CD14-positive monocyte (primary cell): ENCODE results near the gene HOXD12. TPM values are rescaled to one million over a fixed set of nuclear protein-coding genes. Genes with fewer than 3 reads are reported as not detected.
A peak's percentile ranks its signal among the peaks of the same experiment; 100 is the strongest.

Experiments
- DNase-seq, 3 donors: peaks; one replicate each; pipeline ENCODE4 v3.0.0-alpha.2; 2011 to 2022
- H2AFZ ChIP-seq: 2 replicates; pipeline ENCODE4 v1.6.0; 2012; ENCODE audit warnings: mild to moderate bottlenecking, low read depth, low read length, inconsistent platforms; ENCODE audit not compliant: insufficient read depth, poor library complexity, severe bottlenecking
- H3K27ac ChIP-seq, 2 donors: 1 replicate in 1 of 2; 2 replicates in 1 of 2; pipeline ENCODE4 v1.5.1; 2012 to 2013; ENCODE audit warnings: low read length in 2 of 2, control low read depth in 1 of 2, inconsistent platforms in 1 of 2, low read depth in 1 of 2, mild to moderate bottlenecking in 1 of 2
- H3K27me3 ChIP-seq, 2 donors: one replicate each; pipeline versions ENCODE4 v1.6.0 to v1.6.1; 2011 to 2013; ENCODE audit warnings: low read length in 2 of 2; ENCODE audit not compliant: control insufficient read depth in 2 of 2, insufficient read depth in 2 of 2
- H3K36me3 ChIP-seq, 2 donors: replicated peaks in 1 of 2; 1 replicate in 1 of 2; 2 replicates in 1 of 2; pipeline versions ENCODE4 v1.5.1 to v1.6.1; 2012 to 2013; ENCODE audit warnings: low read length in 2 of 2, control low read depth in 1 of 2, inconsistent platforms in 1 of 2, mild to moderate bottlenecking in 1 of 2; ENCODE audit not compliant: insufficient read depth in 2 of 2, control insufficient read depth in 1 of 2
- H3K4me1 ChIP-seq, 2 donors: 1 replicate in 1 of 2; 2 replicates in 1 of 2; pipeline versions ENCODE4 v1.5.1 to v1.6.1; 2012 to 2013; ENCODE audit warnings: low read length in 2 of 2, control low read depth in 1 of 2, inconsistent platforms in 1 of 2, mild to moderate bottlenecking in 1 of 2, moderate library complexity in 1 of 2; ENCODE audit not compliant: insufficient read depth in 2 of 2, control insufficient read depth in 1 of 2
- H3K4me2 ChIP-seq: replicated peaks from 2 replicates; pipeline ENCODE3; 2012; ENCODE audit warnings: low read length, moderate library complexity, mild to moderate bottlenecking; ENCODE audit not compliant: poor library complexity, severe bottlenecking; ENCODE audit errors: extremely low read depth
- H3K4me3 ChIP-seq, 3 experiments: fragments of 200-600 bp in 1 of 3; sonication (generic) in 1 of 3; replicated peaks in 1 of 3; 1 replicate in 2 of 3; 2 replicates in 1 of 3; pipeline ENCODE4 v1.5.1; 2011 to 2013; ENCODE audit warnings: low read length in 3 of 3, mild to moderate bottlenecking in 3 of 3, control low read depth in 2 of 3, low read depth in 2 of 3, inconsistent platforms in 1 of 3, moderate library complexity in 1 of 3
- H3K79me2 ChIP-seq: 2 replicates; pipeline ENCODE4 v1.6.0; 2012; ENCODE audit warnings: mild to moderate bottlenecking, control low read depth, inconsistent platforms, low read length, moderate library complexity; ENCODE audit not compliant: insufficient read depth
- H3K9ac ChIP-seq: 2 replicates; pipeline ENCODE4 v1.6.0; 2017; ENCODE audit warnings: low read length, mild to moderate bottlenecking; ENCODE audit not compliant: insufficient read depth, poor library complexity, severe bottlenecking
- H3K9me3 ChIP-seq, 2 donors: replicated peaks in 1 of 2; 1 replicate in 1 of 2; 2 replicates in 1 of 2; pipeline versions ENCODE4 v1.5.1 to v1.6.1; 2012 to 2013; ENCODE audit warnings: low read length in 2 of 2, control low read depth in 1 of 2; ENCODE audit not compliant: control insufficient read depth in 1 of 2, insufficient read depth in 1 of 2
- H4K20me1 ChIP-seq: 2 replicates; pipeline ENCODE4 v1.6.0; 2012; ENCODE audit warnings: mild to moderate bottlenecking, low read length, control low read depth, moderate library complexity; ENCODE audit not compliant: insufficient read depth
- H3K27ac Mint-ChIP-seq, 7 donors: one replicate each; pipeline ENCODE4 v1.8.0; 2020; ENCODE audit warnings: mild to moderate bottlenecking in 7 of 7, mixed read lengths in 7 of 7, moderate library complexity in 6 of 7, inconsistent platforms in 2 of 7
- H3K27me3 Mint-ChIP-seq, 3 donors: one replicate each; pipeline ENCODE4 v1.8.0; 2021 to 2022; ENCODE audit warnings: low read depth in 3 of 3, mild to moderate bottlenecking in 3 of 3, mixed read lengths in 3 of 3, moderate library complexity in 3 of 3, inconsistent platforms in 1 of 3
- H3K36me3 Mint-ChIP-seq, 2 donors: one replicate each; pipeline ENCODE4 v1.8.0; 2020; ENCODE audit warnings: mixed read lengths in 2 of 2, inconsistent platforms in 1 of 2, mild to moderate bottlenecking in 1 of 2
- H3K4me1 Mint-ChIP-seq: one replicate; pipeline ENCODE4 v1.8.0; 2020; ENCODE audit warnings: mild to moderate bottlenecking, mixed read lengths
- H3K4me3 Mint-ChIP-seq, 2 donors: one replicate each; pipeline ENCODE4 v1.8.0; 2020; ENCODE audit warnings: mild to moderate bottlenecking in 2 of 2, mixed read lengths in 2 of 2, moderate library complexity in 1 of 2
- H3K9me3 Mint-ChIP-seq, 7 donors: one replicate each; pipeline ENCODE4 v1.8.0; 2020 to 2022; ENCODE audit warnings: mixed read lengths in 7 of 7, mild to moderate bottlenecking in 6 of 7, moderate library complexity in 6 of 7, inconsistent platforms in 2 of 7
- WGBS: methylation state at CpG from one replicate; pipeline ENCODE4 v1.1.5; 2013; ENCODE audit warnings: missing lambda C conversion rate; ENCODE audit not compliant: insufficient coverage; 5-methylcytosine and 5-hydroxymethylcytosine counted together
- intact Hi-C, 2 donors: fragments of 100-400 bp; cut with micrococcal nuclease; formaldehyde crosslinking; loops; one replicate each; pipeline versions ENCODE4 v1.15.0 to v1.15.1; 2023
- polyA plus RNA-seq, 3 donors: library from polyadenylated mRNA; depleted of rRNA in 1 of 3; unstranded in 2 of 3; stranded (reverse) in 1 of 3; fragments of 300-500 nt in 2 of 3; fragments of >200 nt in 1 of 3; fragmentation: Illumina TruSeq in 2 of 3; gene quantifications; 1 replicate in 2 of 3; 2 replicates in 1 of 3; pipeline ENCODE4 v1.2.3, GENCODE V29; 2012 to 2021
- TF ChIP-seq, protein P1 (sequence below): fragments of 200-600 bp; IDR thresholded peaks from one replicate; pipeline ENCODE4 v1.8.0; 2022; ENCODE audit warnings: antibody characterized with exemption, mild to moderate bottlenecking

Gene HOXD12
- polyA plus RNA-seq, 3 donors, result not detected

DNA sequence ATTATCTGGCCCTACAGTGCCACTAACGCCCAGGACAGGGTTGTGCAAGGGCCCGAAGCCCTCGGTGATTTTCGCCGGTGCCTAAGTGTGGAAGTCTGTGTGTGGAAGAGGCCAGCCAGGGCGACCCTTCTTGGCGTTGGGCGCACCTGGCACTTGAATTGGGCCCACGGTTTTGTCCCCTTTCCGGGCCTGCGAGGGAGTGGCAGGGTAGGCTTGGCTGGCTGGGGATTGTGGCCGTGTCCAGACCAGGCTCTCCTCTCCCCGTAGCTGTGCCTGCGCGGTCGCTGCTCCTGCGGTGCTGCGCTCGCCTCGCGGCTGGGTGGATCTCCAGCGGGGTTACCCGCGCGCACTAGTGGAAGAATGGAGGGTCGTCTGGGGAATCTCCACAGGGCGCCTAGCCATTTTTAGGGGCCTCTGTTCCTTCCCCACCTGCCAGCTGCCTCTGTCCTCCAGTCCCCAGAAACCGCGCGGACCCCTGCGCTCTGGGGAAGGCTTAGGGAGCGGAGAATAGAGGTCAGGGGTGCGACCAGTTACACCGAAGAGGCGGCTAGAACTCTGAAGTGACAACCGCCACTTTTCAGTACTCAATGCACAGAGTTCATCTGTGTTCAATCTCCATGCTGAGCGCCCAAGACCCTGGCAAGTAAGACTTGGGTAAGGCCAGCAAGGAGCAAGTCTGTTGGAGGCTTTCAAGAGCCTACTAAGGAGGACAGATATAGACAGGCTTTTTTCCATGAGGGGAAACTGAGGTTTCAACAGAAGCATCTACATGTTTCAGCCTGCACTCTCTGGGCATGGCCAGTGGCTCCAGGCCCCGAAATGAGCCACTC, 31.8 kb upstream of the HOXD12 start:
- Mint-ChIP-seq H3K36me3 (peaks cover 2 to 6% of the 10 kb centered on the region in 2 donors), H3K4me3 (peak overlapping the region; percentile 47 to 79), H3K9me3 (peaks cover 0 to 37% (median 19%) of the 10 kb centered on the region in 7 donors), H3K27me3 (peaks cover 88 to 93% (median 92%) of the 10 kb centered on the region in 3 donors), H3K27ac (no peak overlapping the region), H3K4me1 (peaks cover 25% of the 10 kb centered on the region)
- Histone ChIP-seq H3K27me3 (peaks cover 84 to 100% of the 10 kb centered on the region in 2 donors), H3K9me3 (peaks cover 10 to 37% of the 10 kb centered on the region in 2 donors), H3K79me2 (no peaks in the 10 kb centered on the region), H3K9ac (no peak overlapping the region), H4K20me1 (no peaks in the 10 kb centered on the region), H3K36me3 (no peaks in the 10 kb centered on the region), H2AFZ (no peak overlapping the region), H3K4me1 (peaks cover 4 to 10% of the 10 kb centered on the region in 2 donors), H3K4me3 (peak overlapping the region in 1 of 3 experiments; percentile 25), H3K27ac (no peak overlapping the region), H3K4me2 (peak overlapping the region; percentile 30)
- TF ChIP-seq, protein P1, sequence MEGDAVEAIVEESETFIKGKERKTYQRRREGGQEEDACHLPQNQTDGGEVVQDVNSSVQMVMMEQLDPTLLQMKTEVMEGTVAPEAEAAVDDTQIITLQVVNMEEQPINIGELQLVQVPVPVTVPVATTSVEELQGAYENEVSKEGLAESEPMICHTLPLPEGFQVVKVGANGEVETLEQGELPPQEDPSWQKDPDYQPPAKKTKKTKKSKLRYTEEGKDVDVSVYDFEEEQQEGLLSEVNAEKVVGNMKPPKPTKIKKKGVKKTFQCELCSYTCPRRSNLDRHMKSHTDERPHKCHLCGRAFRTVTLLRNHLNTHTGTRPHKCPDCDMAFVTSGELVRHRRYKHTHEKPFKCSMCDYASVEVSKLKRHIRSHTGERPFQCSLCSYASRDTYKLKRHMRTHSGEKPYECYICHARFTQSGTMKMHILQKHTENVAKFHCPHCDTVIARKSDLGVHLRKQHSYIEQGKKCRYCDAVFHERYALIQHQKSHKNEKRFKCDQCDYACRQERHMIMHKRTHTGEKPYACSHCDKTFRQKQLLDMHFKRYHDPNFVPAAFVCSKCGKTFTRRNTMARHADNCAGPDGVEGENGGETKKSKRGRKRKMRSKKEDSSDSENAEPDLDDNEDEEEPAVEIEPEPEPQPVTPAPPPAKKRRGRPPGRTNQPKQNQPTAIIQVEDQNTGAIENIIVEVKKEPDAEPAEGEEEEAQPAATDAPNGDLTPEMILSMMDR, result no peak
- DNase-seq, result no peak
- 10% methylated on average over 23 of the region's 38 CpGs for WGBS
- intact Hi-C loops, result no loop called here

DNA sequence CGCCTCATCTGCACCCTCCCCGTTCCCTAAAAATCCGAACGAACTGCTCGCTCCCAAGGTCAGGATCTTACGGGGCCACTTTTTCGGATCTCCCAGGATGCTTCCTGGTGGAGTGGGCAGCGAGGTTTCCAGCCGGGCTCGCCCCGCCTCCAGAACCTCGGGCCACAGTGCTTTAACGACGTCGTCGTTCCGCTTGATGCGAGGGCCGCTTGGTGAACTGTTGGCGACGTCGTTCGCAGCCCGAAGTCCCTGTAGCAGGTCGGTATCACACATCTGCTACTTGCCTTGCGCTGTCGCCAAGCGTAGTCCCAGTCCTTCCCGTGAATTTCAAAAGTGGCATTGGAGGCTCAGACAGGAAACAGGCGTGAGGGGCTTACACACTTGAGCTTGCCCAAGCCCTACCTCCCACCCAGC, 31.2 kb upstream of the HOXD12 start:
- Histone ChIP-seq H3K4me2 (no peak overlapping the region), H3K4me1 (peaks cover 4 to 10% of the 10 kb centered on the region in 2 donors), H3K27me3 (peaks cover 87 to 100% of the 10 kb centered on the region in 2 donors), H3K9ac (no peak overlapping the region), H3K27ac (no peak overlapping the region), H3K4me3 (no peak overlapping the region), H3K36me3 (no peaks in the 10 kb centered on the region), H2AFZ (no peak overlapping the region), H4K20me1 (no peaks in the 10 kb centered on the region), H3K9me3 (peaks cover 10 to 42% of the 10 kb centered on the region in 2 donors), H3K79me2 (no peaks in the 10 kb centered on the region)
- peaks cover 2 to 6% of the 10 kb centered on the region in 2 donors for H3K36me3 Mint-ChIP-seq
- peak overlapping the region in 1 of 2 donors; percentile 79 for H3K4me3 Mint-ChIP-seq
- no peak overlapping the region for H3K27ac Mint-ChIP-seq
- TF ChIP-seq, protein P1, result no peak
- H3K4me1 Mint-ChIP-seq, result peaks cover 25% of the 10 kb centered on the region
- WGBS, result 7% methylated on average over 26 of the region's 30 CpGs
- intact Hi-C loops, result no loop called here
- DNase-seq, result no peak
- peaks cover 95 to 98% (median 97%) of the 10 kb centered on the region in 3 donors for H3K27me3 Mint-ChIP-seq
- H3K9me3 Mint-ChIP-seq, result peaks cover 0 to 44% (median 19%) of the 10 kb centered on the region in 7 donors
